ENCODE results near the gene GYS1.

- TF ChIP-seq, protein P1, sequence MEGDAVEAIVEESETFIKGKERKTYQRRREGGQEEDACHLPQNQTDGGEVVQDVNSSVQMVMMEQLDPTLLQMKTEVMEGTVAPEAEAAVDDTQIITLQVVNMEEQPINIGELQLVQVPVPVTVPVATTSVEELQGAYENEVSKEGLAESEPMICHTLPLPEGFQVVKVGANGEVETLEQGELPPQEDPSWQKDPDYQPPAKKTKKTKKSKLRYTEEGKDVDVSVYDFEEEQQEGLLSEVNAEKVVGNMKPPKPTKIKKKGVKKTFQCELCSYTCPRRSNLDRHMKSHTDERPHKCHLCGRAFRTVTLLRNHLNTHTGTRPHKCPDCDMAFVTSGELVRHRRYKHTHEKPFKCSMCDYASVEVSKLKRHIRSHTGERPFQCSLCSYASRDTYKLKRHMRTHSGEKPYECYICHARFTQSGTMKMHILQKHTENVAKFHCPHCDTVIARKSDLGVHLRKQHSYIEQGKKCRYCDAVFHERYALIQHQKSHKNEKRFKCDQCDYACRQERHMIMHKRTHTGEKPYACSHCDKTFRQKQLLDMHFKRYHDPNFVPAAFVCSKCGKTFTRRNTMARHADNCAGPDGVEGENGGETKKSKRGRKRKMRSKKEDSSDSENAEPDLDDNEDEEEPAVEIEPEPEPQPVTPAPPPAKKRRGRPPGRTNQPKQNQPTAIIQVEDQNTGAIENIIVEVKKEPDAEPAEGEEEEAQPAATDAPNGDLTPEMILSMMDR (IDR thresholded peaks at IDR 0.05; ENCODE audit: low read length) = no peak
- no peak for TF ChIP-seq EZH2 (IDR thresholded peaks at IDR 0.05; ENCODE audit: borderline replicate concordance, low read length)
Observed at GRCh38 chr19:48964205-48965039, 28.7 kb downstream of the GYS1 start.
